Esophagus squamous epithelium (tissue), 5 donors: ENCODE results near the gene ADM. TPM values are rescaled to one million over a fixed set of nuclear protein-coding genes. Genes with fewer than 3 reads are reported as not detected.

Source experiments
- DNase-seq: peaks from one replicate; lab custom pipeline; 2025; lab: John Stamatoyannopoulos, UW
- H3K27ac ChIP-seq, 4 donors: fragments of 200-600 bp; sonication (generic); one replicate each; pipeline ENCODE4 v1.5.1; 2016 to 2019; ENCODE audit warnings: mild to moderate bottlenecking in 1 of 4
- H3K27me3 ChIP-seq, 4 donors: fragments of 200-600 bp; sonication (generic); 1 replicate in 3 of 4; 2 replicates in 1 of 4; pipeline versions ENCODE4 v1.5.1 to v1.6.0; 2017 to 2021; ENCODE audit warnings: antibody characterized with exemption in 1 of 4
- H3K36me3 ChIP-seq, 3 donors: fragments of 200-600 bp; sonication (generic); one replicate each; pipeline ENCODE4 v1.5.1; 2016 to 2019
- H3K4me1 ChIP-seq, 3 donors: fragments of 200-600 bp; sonication (generic); one replicate each; pipeline ENCODE4 v1.5.1; 2017 to 2019
- H3K4me3 ChIP-seq, 4 donors: fragments of 200-600 bp; sonication (generic); 1 replicate in 3 of 4; 2 replicates in 1 of 4; pipeline ENCODE4 v1.5.1; 2016 to 2019; ENCODE audit warnings: mild to moderate bottlenecking in 2 of 4, moderate library complexity in 1 of 4
- H3K9me3 ChIP-seq, 3 donors: fragments of 200-600 bp; sonication (generic); one replicate each; pipeline ENCODE4 v1.5.1; 2016 to 2019
- CTCF ChIP-seq, 6 experiments: fragments of 450-650 bp in 4 of 6; fragments of 200-600 bp in 2 of 6; sonication (generic) in 2 of 6; IDR thresholded peaks; one replicate each; pipeline ENCODE4 v1.5.1; 2016 to 2019; ENCODE audit warnings: antibody characterized with exemption in 6 of 6, mild to moderate bottlenecking in 4 of 6, moderate library complexity in 4 of 6
- POLR2A ChIP-seq, 4 donors: fragments of 450-650 bp; IDR thresholded peaks; one replicate each; pipeline ENCODE4 v1.6.1; 2017; ENCODE audit warnings: antibody characterized with exemption in 4 of 4, mild to moderate bottlenecking in 4 of 4, moderate library complexity in 3 of 4
- WGBS, 2 donors: methylation state at CpG; one replicate each; pipeline ENCODE4 v1.1.5; 2018; 5-methylcytosine and 5-hydroxymethylcytosine counted together
- intact Hi-C: fragments of 100-400 bp; cut with DNase I; formaldehyde crosslinking; loops from one replicate; pipeline ENCODE4 v1.15.0; 2022
- total RNA-seq, 4 donors: library from RNA; depleted of rRNA; stranded (reverse); fragments of >200 nt; gene quantifications; one replicate each; pipeline ENCODE4 v1.1.0, GENCODE V29; 2016
- donor health status: DM: yes; HTN: yes; CAD: no.

The ADM gene
- total RNA-seq, 4 donors from 2014 or later, result 14.3 to 69.6 (median 57.7) TPM

- no peak overlapping the region for H3K4me3 ChIP-seq
- H3K27ac ChIP-seq, result no peak overlapping the region
- no peak for TF ChIP-seq CTCF (IDR thresholded peaks at IDR 0.05)
- no peak for TF ChIP-seq POLR2A (IDR thresholded peaks at IDR 0.05)
- DNase-seq, result no peak
- H3K9me3 ChIP-seq, result no peaks in the 10 kb centered on the region
- H3K27me3 ChIP-seq, result no peaks in the 10 kb centered on the region
- peaks cover 0 to 21% (median 11%) of the 10 kb centered on the region in 3 donors for H3K4me1 ChIP-seq
- no peaks in the 10 kb centered on the region for H3K36me3 ChIP-seq
- intact Hi-C loops, result no loop called here
Observed at GRCh38 chr11:10350334-10350733, 45.5 kb downstream of the ADM start.

GRCh38 chr11:10351435-10351764 lies 46.5 kb downstream of the ADM start:
- no peak for DNase-seq
- WGBS, 2 donors, result 64 to 82% methylated on average over 4 to 5 of the region's 5 CpGs

GRCh38 chr11:10351765-10352641 lies 47.1 kb downstream of the ADM start:
- Histone ChIP-seq H3K4me3 (no peak overlapping the region), H3K4me1 (peaks cover 0 to 21% (median 11%) of the 10 kb centered on the region in 3 donors), H3K9me3 (no peaks in the 10 kb centered on the region), H3K27me3 (no peaks in the 10 kb centered on the region), H3K27ac (peak overlapping the region in 3 of 4 donors; percentile 21 to 84 (median 64)), H3K36me3 (no peaks in the 10 kb centered on the region)
- DNase-seq, result no peak
- WGBS, 2 donors, result 58 to 70% methylated on average over 17 to 19 of the region's 20 CpGs
- no peak for TF ChIP-seq CTCF (IDR thresholded peaks at IDR 0.05)
- TF ChIP-seq POLR2A (IDR thresholded peaks at IDR 0.05), result no peak
- intact Hi-C loops, result no loop called here

More at GRCh38 chr11:10351435-10351764, 46.5 kb downstream of the ADM start:
- Histone ChIP-seq H3K4me3 (no peak overlapping the region), H3K36me3 (no peaks in the 10 kb centered on the region), H3K27ac (peak overlapping the region in 3 of 4 donors; percentile 21 to 84 (median 64)), H3K4me1 (peaks cover 0 to 21% (median 11%) of the 10 kb centered on the region in 3 donors), H3K9me3 (no peaks in the 10 kb centered on the region), H3K27me3 (no peaks in the 10 kb centered on the region)
- intact Hi-C loops, result no loop called here
- TF ChIP-seq CTCF (IDR thresholded peaks at IDR 0.05), result no peak

GRCh38 chr11:10352921-10353550 lies 48.2 kb downstream of the ADM start:
- WGBS, 2 donors, result 84 to 91% methylated on average over 5 of the region's 5 CpGs
- Histone ChIP-seq H3K4me1 (peaks cover 0 to 21% (median 11%) of the 10 kb centered on the region in 3 donors), H3K36me3 (no peaks in the 10 kb centered on the region), H3K27ac (peak overlapping the region in 1 of 4 donors; percentile 64), H3K27me3 (no peaks in the 10 kb centered on the region), H3K4me3 (no peak overlapping the region), H3K9me3 (no peaks in the 10 kb centered on the region)
- no peak for DNase-seq
- no peak for TF ChIP-seq CTCF (IDR thresholded peaks at IDR 0.05)
- no peak for TF ChIP-seq POLR2A (IDR thresholded peaks at IDR 0.05)
- intact Hi-C loops, result no loop called here

- H3K27me3 ChIP-seq, result no peaks in the 10 kb centered on the region
- TF ChIP-seq POLR2A (IDR thresholded peaks at IDR 0.05) (no peak), CTCF (IDR thresholded peaks at IDR 0.05) (no peak)
- H3K27ac ChIP-seq, result no peak overlapping the region
- H3K36me3 ChIP-seq, result no peaks in the 10 kb centered on the region
- peaks cover 0 to 14% (median 11%) of the 10 kb centered on the region in 3 donors for H3K4me1 ChIP-seq
- no peak for DNase-seq
- intact Hi-C loops, result no loop called here
- H3K4me3 ChIP-seq, result no peak overlapping the region
- no peaks in the 10 kb centered on the region for H3K9me3 ChIP-seq
- WGBS, 2 donors, result 76 to 80% methylated on average over 1 of the region's 1 CpG
Observed at GRCh38 chr11:10354389-10354788, 49.5 kb downstream of the ADM start.
